GM23338 (cell line): ENCODE results near the gene CERS1. TPM values are rescaled to one million over a fixed set of nuclear protein-coding genes. Genes with fewer than 3 reads are reported as not detected.

Source experiments
- EZH2 ChIP-seq: fragments of 200-600 bp; sonication (generic); IDR thresholded peaks from one replicate; pipeline ENCODE4 v1.8.0; 2017; ENCODE audit warnings: antibody characterized with exemption, mild to moderate bottlenecking, low read depth; ENCODE audit not compliant: unreplicated experiment
- JUNB ChIP-seq: IDR thresholded peaks from one replicate; pipeline ENCODE4 v1.6.1; 2016; ENCODE audit warnings: antibody characterized with exemption; ENCODE audit not compliant: unreplicated experiment
- NANOG ChIP-seq: IDR thresholded peaks from 2 replicates; pipeline ENCODE4 v1.6.1; 2016; ENCODE audit warnings: antibody characterized with exemption, borderline replicate concordance
- POLR2AphosphoS5 ChIP-seq: IDR thresholded peaks from 2 replicates; pipeline ENCODE4 v1.6.1; 2016; ENCODE audit warnings: antibody characterized with exemption, low read depth
- ZNF462 ChIP-seq: fragments of 250-450 bp; sonication (Bioruptor Pico); IDR thresholded peaks from 2 replicates; pipeline ENCODE4 v1.5.0; 2020; ENCODE audit warnings: mild to moderate bottlenecking, moderate library complexity
- polyA plus RNA-seq: library from polyadenylated mRNA; unstranded; fragments of >200 nt; fragmentation: Nextera tagmentation; extraction: Ambion mirVana; gene quantifications from 2 replicates; pipeline ENCODE4 v1.2.1, GENCODE V29; 2016
- total RNA-seq: library from RNA; depleted of rRNA; stranded (reverse); fragments of >200 nt; shearing (Covaris generic); gene quantifications from 2 replicates; pipeline ENCODE4 v1.2.3, GENCODE V29; 2014
- TF ChIP-seq, protein P1 (sequence below), 2 experiments: fragments of 200-600 bp in 1 of 2; sonication (generic) in 1 of 2; conservative IDR thresholded peaks; 2 replicates each; pipeline versions ENCODE4 v1.5.1 to v1.6.1; 2016 to 2017; ENCODE audit warnings: antibody characterized with exemption in 2 of 2, low read depth in 2 of 2, mild to moderate bottlenecking in 2 of 2, moderate library complexity in 1 of 2
- TF ChIP-seq, protein P2 (sequence below): IDR thresholded peaks from 2 replicates; pipeline ENCODE4 v1.6.1; 2016; ENCODE audit warnings: antibody characterized with exemption

The CERS1 gene
- total and polyA plus RNA-seq, 2 experiments from 2014 or later, result 11.1 to 12.2 TPM

DNA sequence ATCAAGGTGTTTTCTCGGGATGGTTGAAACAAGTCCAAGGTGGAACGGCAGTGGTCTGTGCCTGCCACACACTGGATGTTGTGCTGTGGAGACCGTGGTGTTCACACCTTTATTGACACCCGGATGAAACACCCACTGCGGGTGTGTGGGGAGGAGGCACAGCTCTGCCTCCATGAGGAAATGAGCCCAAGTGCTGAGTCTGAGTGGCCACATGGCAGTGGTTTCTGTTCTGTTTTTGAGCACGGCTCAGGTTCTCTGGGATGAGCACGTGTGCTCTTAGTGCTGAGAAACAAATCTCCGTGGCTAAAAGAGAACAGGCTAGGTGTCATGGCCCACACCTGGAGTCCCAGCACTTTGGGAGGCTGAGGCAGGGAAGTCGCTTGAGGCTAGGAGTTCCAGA, 34.7 kb downstream of the CERS1 start (continued):
- no peak for TF ChIP-seq ZNF462
- TF ChIP-seq, protein P1, sequence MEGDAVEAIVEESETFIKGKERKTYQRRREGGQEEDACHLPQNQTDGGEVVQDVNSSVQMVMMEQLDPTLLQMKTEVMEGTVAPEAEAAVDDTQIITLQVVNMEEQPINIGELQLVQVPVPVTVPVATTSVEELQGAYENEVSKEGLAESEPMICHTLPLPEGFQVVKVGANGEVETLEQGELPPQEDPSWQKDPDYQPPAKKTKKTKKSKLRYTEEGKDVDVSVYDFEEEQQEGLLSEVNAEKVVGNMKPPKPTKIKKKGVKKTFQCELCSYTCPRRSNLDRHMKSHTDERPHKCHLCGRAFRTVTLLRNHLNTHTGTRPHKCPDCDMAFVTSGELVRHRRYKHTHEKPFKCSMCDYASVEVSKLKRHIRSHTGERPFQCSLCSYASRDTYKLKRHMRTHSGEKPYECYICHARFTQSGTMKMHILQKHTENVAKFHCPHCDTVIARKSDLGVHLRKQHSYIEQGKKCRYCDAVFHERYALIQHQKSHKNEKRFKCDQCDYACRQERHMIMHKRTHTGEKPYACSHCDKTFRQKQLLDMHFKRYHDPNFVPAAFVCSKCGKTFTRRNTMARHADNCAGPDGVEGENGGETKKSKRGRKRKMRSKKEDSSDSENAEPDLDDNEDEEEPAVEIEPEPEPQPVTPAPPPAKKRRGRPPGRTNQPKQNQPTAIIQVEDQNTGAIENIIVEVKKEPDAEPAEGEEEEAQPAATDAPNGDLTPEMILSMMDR (conservative IDR thresholded peaks at IDR 0.05; ENCODE audit: low read depth in 2 of 2), result no peak
- TF ChIP-seq POLR2AphosphoS5, result no peak
- TF ChIP-seq, protein P2, sequence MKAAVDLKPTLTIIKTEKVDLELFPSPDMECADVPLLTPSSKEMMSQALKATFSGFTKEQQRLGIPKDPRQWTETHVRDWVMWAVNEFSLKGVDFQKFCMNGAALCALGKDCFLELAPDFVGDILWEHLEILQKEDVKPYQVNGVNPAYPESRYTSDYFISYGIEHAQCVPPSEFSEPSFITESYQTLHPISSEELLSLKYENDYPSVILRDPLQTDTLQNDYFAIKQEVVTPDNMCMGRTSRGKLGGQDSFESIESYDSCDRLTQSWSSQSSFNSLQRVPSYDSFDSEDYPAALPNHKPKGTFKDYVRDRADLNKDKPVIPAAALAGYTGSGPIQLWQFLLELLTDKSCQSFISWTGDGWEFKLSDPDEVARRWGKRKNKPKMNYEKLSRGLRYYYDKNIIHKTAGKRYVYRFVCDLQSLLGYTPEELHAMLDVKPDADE, result no peak
- no peak for TF ChIP-seq JUNB
- TF ChIP-seq NANOG, result no peak
- no peak for TF ChIP-seq EZH2
